RWPE2 (cell line): ENCODE measurements around the gene GSTM4.

Source experiments
- ATAC-seq: fragments of 200-7000 bp; cut with Tn5 transposase; 3 replicates; pipeline ENCODE4 v1.9.1; 2021; ENCODE audit warnings: low read depth
- DNase-seq: peaks from one replicate; pipeline ENCODE4 v3.0.0-alpha.2; 2020; ENCODE audit warnings: low spot score
- H3K27ac ChIP-seq: fragments of 450-650 bp; 2 replicates; pipeline ENCODE4 v1.5.1; 2017; ENCODE audit warnings: mild to moderate bottlenecking; ENCODE audit not compliant: poor library complexity, severe bottlenecking
- H3K27me3 ChIP-seq: fragments of 250-450 bp; sonication (Bioruptor Pico); 2 replicates; pipeline ENCODE4 v1.5.1; 2021; ENCODE audit warnings: mild to moderate bottlenecking, moderate library complexity; ENCODE audit not compliant: insufficient read depth, poor library complexity, severe bottlenecking
- H3K36me3 ChIP-seq: fragments of 250-450 bp; sonication (Bioruptor Pico); 2 replicates; pipeline ENCODE4 v1.5.1; 2020; ENCODE audit warnings: low read depth, mild to moderate bottlenecking, moderate library complexity
- H3K4me1 ChIP-seq: fragments of 250-450 bp; sonication (Bioruptor Pico); 2 replicates; pipeline ENCODE4 v1.5.1; 2021; ENCODE audit warnings: mild to moderate bottlenecking, moderate library complexity; ENCODE audit not compliant: insufficient read depth, poor library complexity, severe bottlenecking
- H3K4me3 ChIP-seq: fragments of 250-450 bp; sonication (Bioruptor Pico); 2 replicates; pipeline ENCODE4 v1.5.1; 2021; ENCODE audit warnings: mild to moderate bottlenecking, moderate library complexity; ENCODE audit not compliant: severe bottlenecking
- H3K9me3 ChIP-seq: fragments of 250-450 bp; sonication (Bioruptor Pico); 2 replicates; pipeline ENCODE4 v1.5.1; 2021; ENCODE audit warnings: mild to moderate bottlenecking, moderate library complexity; ENCODE audit not compliant: severe bottlenecking
- CTCF ChIP-seq: fragments of 450-650 bp; IDR thresholded peaks from one replicate; pipeline ENCODE4 v1.5.1; 2017; ENCODE audit warnings: mild to moderate bottlenecking, moderate library complexity; ENCODE audit not compliant: poor library complexity, severe bottlenecking

GSTM4 gene

GRCh38 chr1:109630898-109631512 is 24.9 kb upstream of the GSTM4 start:
- Histone ChIP-seq H3K4me3 (no peak overlapping the region), H3K27ac (no peak overlapping the region), H3K4me1 (peaks cover 2% of the 10 kb centered on the region), H3K9me3 (no peaks in the 10 kb centered on the region), H3K27me3 (no peaks in the 10 kb centered on the region), H3K36me3 (peaks cover 29% of the 10 kb centered on the region)
- TF ChIP-seq CTCF: no peak
- DNase-seq: no peak
- no peak for ATAC-seq

GRCh38 chr1:109631513-109632505 is 24.1 kb upstream of the GSTM4 start:
- no peaks in the 10 kb centered on the region for H3K9me3 ChIP-seq
- peaks cover 2% of the 10 kb centered on the region for H3K4me1 ChIP-seq
- DNase-seq: no peak
- no peaks in the 10 kb centered on the region for H3K27me3 ChIP-seq
- H3K27ac ChIP-seq: no peak overlapping the region
- ATAC-seq: no peak
- H3K4me3 ChIP-seq: no peak overlapping the region
- peaks cover 29% of the 10 kb centered on the region for H3K36me3 ChIP-seq
- TF ChIP-seq CTCF: no peak

GRCh38 chr1:109632671-109633346 is 23.1 kb upstream of the GSTM4 start:
- ATAC-seq (no peak), DNase-seq (no peak)
- Histone ChIP-seq H3K27me3 (no peaks in the 10 kb centered on the region), H3K4me1 (peaks cover 2% of the 10 kb centered on the region), H3K27ac (no peak overlapping the region), H3K4me3 (no peak overlapping the region), H3K9me3 (no peaks in the 10 kb centered on the region), H3K36me3 (peaks cover 29% of the 10 kb centered on the region)
- TF ChIP-seq CTCF: no peak

- H3K4me3 ChIP-seq: no peak overlapping the region
- no peaks in the 10 kb centered on the region for H3K27me3 ChIP-seq
- peaks cover 21% of the 10 kb centered on the region for H3K36me3 ChIP-seq
- no peaks in the 10 kb centered on the region for H3K9me3 ChIP-seq
- H3K27ac ChIP-seq: no peak overlapping the region
- DNase-seq (no peak), ATAC-seq (no peak)
- TF ChIP-seq CTCF: no peak
- H3K4me1 ChIP-seq: no peaks in the 10 kb centered on the region
These were observed 21.6 kb upstream of the GSTM4 start for GRCh38 chr1:109634292-109634691.
